ENCODE data around the gene DNAJC1.

GRCh38 chr10:22053048-22053447 is 49.5 kb upstream of the DNAJC1 start:
- TF ChIP-seq EP300 (conservative IDR thresholded peaks at IDR 0.05; ENCODE audit: poor library complexity, severe bottlenecking) (no peak), CTCF (IDR thresholded peaks at IDR 0.05; ENCODE audit: poor library complexity, severe bottlenecking) (no peak)

Data from neural cell (in vitro differentiated cells).